ENCODE results near the gene BRMS1L. TPM values are rescaled to one million over a fixed set of nuclear protein-coding genes. Genes with fewer than 3 reads are reported as not detected.
A peak's percentile ranks its signal among the peaks of the same experiment; 100 is the strongest.

Gene BRMS1L
- polyA plus RNA-seq, 1 donor from 2014 or later, result 30.8 TPM

- H3K9ac ChIP-seq (ENCODE audit: low read length), result no peak overlapping the region
- no peak overlapping the region for H3K27ac ChIP-seq (ENCODE audit: low read length)
- H4K20me1 ChIP-seq (ENCODE audit: insufficient read depth), result no peaks in the 10 kb centered on the region
- no peak overlapping the region for H3K4me2 ChIP-seq (ENCODE audit: low read length)
- H3K36me3 ChIP-seq (ENCODE audit: insufficient read depth, low read length), result no peaks in the 10 kb centered on the region
- TF ChIP-seq CTCF (IDR thresholded peaks at IDR 0.05; ENCODE audit: poor library complexity, severe bottlenecking) (peak; percentile 28), REST (IDR thresholded peaks at IDR 0.05; ENCODE audit: borderline replicate concordance) (no peak), EZH2 (IDR thresholded peaks at IDR 0.05; ENCODE audit: borderline replicate concordance, insufficient read depth, low read length, poor library complexity, severe bottlenecking) (no peak)
- H3K79me2 ChIP-seq (replicated peaks; ENCODE audit: insufficient read depth, low read length), result no peaks in the 10 kb centered on the region
- H3K9me3 ChIP-seq (ENCODE audit: low read length), result no peaks in the 10 kb centered on the region
- H2AFZ ChIP-seq (ENCODE audit: low read depth, low read length), result no peak overlapping the region
- H3K9me2 ChIP-seq (ENCODE audit: insufficient read depth, low read length), result no peaks in the 10 kb centered on the region
- no peaks in the 10 kb centered on the region for H3K27me3 ChIP-seq (ENCODE audit: insufficient read depth, low read depth, low read length)
- no peak overlapping the region for H3K4me3 ChIP-seq (ENCODE audit: low read length)
- H3F3A ChIP-seq (ENCODE audit: insufficient read depth, low read length, poor library complexity, severe bottlenecking), result peaks cover 3% of the 10 kb centered on the region
Measured at GRCh38 chr14:35814371-35815005, 11.7 kb upstream of the BRMS1L start.

- no peaks in the 10 kb centered on the region for H3K9me2 ChIP-seq (ENCODE audit: insufficient read depth, low read length)
Measured at GRCh38 chr14:35818346-35819115, 7.6 kb upstream of the BRMS1L start.

More at GRCh38 chr14:35818346-35819115, 7.6 kb upstream of the BRMS1L start:
- Histone ChIP-seq H3K4me3 (ENCODE audit: low read length) (no peak overlapping the region), H2AFZ (ENCODE audit: low read depth, low read length) (no peak overlapping the region), H3K36me3 (ENCODE audit: insufficient read depth, low read length) (no peaks in the 10 kb centered on the region), H3K9ac (ENCODE audit: low read length) (no peak overlapping the region), H3K9me3 (ENCODE audit: low read length) (no peaks in the 10 kb centered on the region), H4K20me1 (ENCODE audit: insufficient read depth) (no peaks in the 10 kb centered on the region), H3F3A (ENCODE audit: insufficient read depth, low read length, poor library complexity, severe bottlenecking) (no peaks in the 10 kb centered on the region), H3K4me2 (ENCODE audit: low read length) (no peak overlapping the region), H3K27me3 (ENCODE audit: insufficient read depth, low read depth, low read length) (no peaks in the 10 kb centered on the region), H3K79me2 (replicated peaks; ENCODE audit: insufficient read depth, low read length) (no peaks in the 10 kb centered on the region), H3K27ac (ENCODE audit: low read length) (no peak overlapping the region)
- TF ChIP-seq TAF1 (IDR thresholded peaks at IDR 0.05; ENCODE audit: low read depth) (no peak), EP300 (conservative IDR thresholded peaks at IDR 0.05; ENCODE audit: poor library complexity, severe bottlenecking) (no peak), RAD21 (conservative IDR thresholded peaks at IDR 0.05) (peak; percentile 50), CTCF (IDR thresholded peaks at IDR 0.05; ENCODE audit: poor library complexity, severe bottlenecking) (peak; percentile 55), POLR2AphosphoS5 (IDR thresholded peaks at IDR 0.05) (no peak), EZH2 (IDR thresholded peaks at IDR 0.05; ENCODE audit: borderline replicate concordance, insufficient read depth, low read length, poor library complexity, severe bottlenecking) (no peak), SMC3 (conservative IDR thresholded peaks at IDR 0.05; ENCODE audit: poor library complexity) (no peak)

Measured in neural cell (in vitro differentiated cells).